CD4-positive, alpha-beta T cell (primary cell): ENCODE results near the gene PLCD1. TPM values are rescaled to one million over a fixed set of nuclear protein-coding genes. Genes with fewer than 3 reads are reported as not detected.

Experiments used
- ATAC-seq: fragments of 200-7000 bp; cut with Tn5 transposase; one replicate; pipeline ENCODE4 v1.10.0; 2022; ENCODE audit warnings: mild to moderate bottlenecking; ENCODE audit not compliant: poor library complexity
- CTCF ChIA-PET: fragments of 350-600 bp; sonication (Branson Sonifier 250); formaldehyde crosslinking; loops from one replicate; lab custom pipeline; 2021; ENCODE audit warnings: antibody characterized with exemption, inconsistent platforms; lab: Charles Lee
- POLR2A ChIA-PET: fragments of 350-600 bp; sonication (Branson Sonifier 250); formaldehyde crosslinking; loops from one replicate; lab custom pipeline; 2021; ENCODE audit warnings: antibody characterized with exemption, inconsistent platforms; lab: Charles Lee
- DNase-seq, 14 experiments: peaks; one replicate each; pipeline ENCODE4 v3.0.0-alpha.2; 2013 to 2020; ENCODE audit warnings: mixed read lengths in 2 of 14
- H3K27ac ChIP-seq, 2 donors: one replicate each; pipeline versions ENCODE4 v1.5.1 to v1.7.0; 2013; ENCODE audit warnings: low read length in 2 of 2, low read depth in 1 of 2, mild to moderate bottlenecking in 1 of 2
- H3K27me3 ChIP-seq, 2 experiments: 1 replicate in 1 of 2; 2 replicates in 1 of 2; pipeline versions ENCODE4 v1.6.1 to v1.7.0; 2013; ENCODE audit warnings: low read length in 2 of 2, control low read depth in 1 of 2, mild to moderate bottlenecking in 1 of 2, moderate library complexity in 1 of 2; ENCODE audit not compliant: insufficient read depth in 2 of 2, control insufficient read depth in 1 of 2
- H3K36me3 ChIP-seq: one replicate; pipeline ENCODE4 v1.6.1; 2013; ENCODE audit warnings: low read length, control low read depth; ENCODE audit not compliant: insufficient read depth
- H3K4me1 ChIP-seq: one replicate; pipeline ENCODE4 v1.6.1; 2013; ENCODE audit warnings: low read length, control low read depth; ENCODE audit not compliant: insufficient read depth
- H3K4me3 ChIP-seq: one replicate; pipeline ENCODE4 v1.5.1; 2013; ENCODE audit warnings: mild to moderate bottlenecking, low read length, moderate library complexity
- H3K9me3 ChIP-seq, 2 experiments: 1 replicate in 1 of 2; 2 replicates in 1 of 2; pipeline versions ENCODE4 v1.6.1 to v1.7.0; 2013; ENCODE audit warnings: low read length in 2 of 2, mild to moderate bottlenecking in 2 of 2, control low read depth in 1 of 2, moderate library complexity in 1 of 2; ENCODE audit not compliant: control insufficient read depth in 1 of 2, insufficient read depth in 1 of 2
- H3K27ac Mint-ChIP-seq: one replicate; pipeline ENCODE4 v1.8.0; 2020; ENCODE audit warnings: mixed read lengths
- H3K27me3 Mint-ChIP-seq: one replicate; pipeline ENCODE4 v1.8.0; 2021; ENCODE audit warnings: mixed read lengths
- H3K36me3 Mint-ChIP-seq: one replicate; pipeline ENCODE4 v1.8.0; 2021; ENCODE audit warnings: low read depth, mixed read lengths
- H3K4me1 Mint-ChIP-seq: one replicate; pipeline ENCODE4 v1.8.0; 2021; ENCODE audit warnings: low read depth, mixed read lengths
- H3K4me3 Mint-ChIP-seq: one replicate; pipeline ENCODE4 v1.8.0; 2020; ENCODE audit warnings: mild to moderate bottlenecking, mixed read lengths
- H3K9me3 Mint-ChIP-seq: one replicate; pipeline ENCODE4 v1.8.0; 2020; ENCODE audit warnings: mixed read lengths
- CTCF ChIP-seq: fragments of 200-600 bp; IDR thresholded peaks from one replicate; pipeline ENCODE4 v1.8.0; 2022; ENCODE audit warnings: antibody characterized with exemption, mild to moderate bottlenecking
- intact Hi-C, 2 experiments: fragments of 100-400 bp; cut with DNase I in 1 of 2; cut with micrococcal nuclease in 1 of 2; formaldehyde crosslinking; loops; one replicate each; pipeline versions ENCODE4 v1.15.1 to v1.9.0; 2023 to 2025; cut with DNase I, micrococcal nuclease
- total RNA-seq, 174 experiments: library from RNA in 2 of 174; stranded (reverse) in 2 of 174; gene quantifications; one replicate each; pipeline ENCODE4 v1.2.3 and lab custom pipeline; 2021 to 2026

Gene PLCD1
- total RNA-seq, 2 experiments from 2014 or later = 67.0 to 69.8 TPM

GRCh38 chr3:37979541-37980461 is 49.6 kb downstream of the PLCD1 start:
- Histone ChIP-seq H3K36me3 (no peaks in the 10 kb centered on the region), H3K4me3 (no peak overlapping the region), H3K27me3 (no peaks in the 10 kb centered on the region), H3K27ac (peak overlapping the region in 1 of 2 donors; percentile 9), H3K4me1 (peaks cover 1% of the 10 kb centered on the region), H3K9me3 (no peaks in the 10 kb centered on the region)
- DNase-seq = peak in 2 of 14 experiments; percentile 56 to 67
- CTCF ChIA-PET = interaction anchor here (0.7 to 2.2 kb wide), 2 partner anchors 17 kb away, joined by 3 to 4 read pairs; no protein-coding TSS in a partner anchor
- no peak for ATAC-seq
- Mint-ChIP-seq H3K27ac (no peak overlapping the region), H3K36me3 (no peaks in the 10 kb centered on the region), H3K9me3 (no peaks in the 10 kb centered on the region), H3K27me3 (no peaks in the 10 kb centered on the region), H3K4me1 (peaks cover 1% of the 10 kb centered on the region), H3K4me3 (no peak overlapping the region)
- POLR2A ChIA-PET = interaction anchor here (0.8 to 1.1 kb wide), 2 partner anchors 17 to 186 kb away, joined by 3 to 4 read pairs; partner anchors contain the start of gene OXSR1
- intact Hi-C loops = loop anchor here in 1 of 2 experiments (5.0 to 10.0 kb wide), 3 partner anchors 138 to 675 kb away; partner anchors contain the start of gene XYLB
- no peak for TF ChIP-seq CTCF

GRCh38 chr3:37974121-37975083 is 55.0 kb downstream of the PLCD1 start:
- no peaks in the 10 kb centered on the region for H3K9me3 Mint-ChIP-seq
- Histone ChIP-seq H3K4me1 (peaks cover 5% of the 10 kb centered on the region), H3K27ac (no peak overlapping the region), H3K4me3 (no peak overlapping the region), H3K27me3 (no peaks in the 10 kb centered on the region), H3K36me3 (no peaks in the 10 kb centered on the region), H3K9me3 (no peaks in the 10 kb centered on the region)
- intact Hi-C loops = loop anchor here (1.0 to 10.0 kb wide), 7 partner anchors 28 to 680 kb away; partner anchors contain the start of gene XYLB (in 1 of the 2)
- ChIA-PET POLR2A (interaction anchor here (1.1 to 1.7 kb wide), 2 partner anchors 20 to 163 kb away, joined by 3 to 4 read pairs; partner anchors contain the start of gene ACAA1), CTCF (interaction anchor here (0.6 to 1.6 kb wide), 16 partner anchors 8 to 324 kb away, joined by 3 to 11 read pairs (median 4); partner anchors contain the start of gene DLEC1)
- H3K27me3 Mint-ChIP-seq = no peaks in the 10 kb centered on the region
- H3K4me1 Mint-ChIP-seq = peaks cover 4% of the 10 kb centered on the region
- peak; percentile 97 for ATAC-seq
- DNase-seq = peak; percentile 49 to 85 (median 62)
- H3K4me3 Mint-ChIP-seq = no peak overlapping the region
- no peak overlapping the region for H3K27ac Mint-ChIP-seq
- H3K36me3 Mint-ChIP-seq = no peaks in the 10 kb centered on the region
- peak; percentile 85 for TF ChIP-seq CTCF
